Naive B cell (primary cell): ENCODE results near the gene BMF. TPM values are rescaled to one million over a fixed set of nuclear protein-coding genes. Genes with fewer than 3 reads are reported as not detected.
A peak's percentile ranks its signal among the peaks of the same experiment; 100 is the strongest.
"Not testable (repeated sequence)": the region's sequence is repeated elsewhere in the genome, so short reads cannot be mapped to it uniquely, and the experiment has no call there.

ENCODE experiments used
- ATAC-seq, 2 donors: fragments of 150-1000 bp; cut with Tn5 transposase; 2 replicates each; pipeline ENCODE4 v1.10.0; 2021; ENCODE audit warnings: low read depth in 2 of 2, mild to moderate bottlenecking in 2 of 2, moderate library complexity in 2 of 2
- DNase-seq: peaks from one replicate; pipeline ENCODE4 v3.0.0; 2022
- H3K27ac Mint-ChIP-seq, 6 donors: one replicate each; pipeline ENCODE4 v1.8.0; 2020 to 2022; ENCODE audit warnings: mild to moderate bottlenecking in 6 of 6, mixed read lengths in 6 of 6, moderate library complexity in 5 of 6, inconsistent platforms in 2 of 6
- H3K27me3 Mint-ChIP-seq, 3 donors: one replicate each; pipeline ENCODE4 v1.8.0; 2021 to 2022; ENCODE audit warnings: mixed read lengths in 3 of 3, mild to moderate bottlenecking in 1 of 3
- H3K36me3 Mint-ChIP-seq, 2 donors: one replicate each; pipeline ENCODE4 v1.8.0; 2020 to 2022; ENCODE audit warnings: mixed read lengths in 2 of 2, inconsistent platforms in 1 of 2, mild to moderate bottlenecking in 1 of 2
- H3K4me1 Mint-ChIP-seq, 3 donors: one replicate each; pipeline ENCODE4 v1.8.0; 2020 to 2022; ENCODE audit warnings: mixed read lengths in 3 of 3, inconsistent platforms in 1 of 3, mild to moderate bottlenecking in 1 of 3, moderate library complexity in 1 of 3
- H3K4me3 Mint-ChIP-seq, 8 donors: one replicate each; pipeline ENCODE4 v1.8.0; 2020 to 2022; ENCODE audit warnings: mild to moderate bottlenecking in 8 of 8, mixed read lengths in 8 of 8, moderate library complexity in 8 of 8, inconsistent platforms in 2 of 8
- H3K9me3 Mint-ChIP-seq, 7 donors: one replicate each; pipeline ENCODE4 v1.8.0; 2020 to 2022; ENCODE audit warnings: mixed read lengths in 7 of 7, mild to moderate bottlenecking in 5 of 7, inconsistent platforms in 2 of 7, moderate library complexity in 1 of 7
- polyA plus RNA-seq, 6 donors: library from polyadenylated mRNA; unstranded; fragments of 300-500 nt; fragmentation: Illumina TruSeq; gene quantifications; one replicate each; pipeline ENCODE4 v1.2.3, GENCODE V29; 2021; ENCODE audit warnings: low read depth in 6 of 6

The BMF gene
- polyA plus RNA-seq, 6 donors from 2014 or later = 0.66 to 7.7 (median 5.5) TPM

DNA sequence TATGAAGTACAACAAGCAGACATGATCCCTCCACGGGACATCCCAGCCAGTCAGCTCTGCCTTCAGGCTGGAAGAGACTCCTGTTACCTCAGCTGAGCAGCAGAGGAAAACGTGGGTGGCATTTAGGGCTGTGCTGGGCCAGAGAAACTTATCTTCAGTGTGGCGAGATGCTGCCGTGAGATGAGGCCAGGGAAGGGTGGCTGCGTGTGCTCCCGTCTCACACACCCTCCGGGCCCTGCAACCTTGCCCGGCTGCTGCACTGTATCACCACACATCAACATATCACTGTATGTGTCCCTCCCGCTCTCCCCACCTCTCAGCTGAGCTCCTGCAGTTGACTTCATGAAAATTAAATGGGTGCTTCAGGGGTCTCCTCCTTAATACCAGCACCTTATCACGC is 23.4 kb downstream of the BMF start:
- H3K4me1 Mint-ChIP-seq = peaks cover 34 to 75% (median 52%) of the 10 kb centered on the region in 3 donors
- DNase-seq (no peak), ATAC-seq (no peak)
- H3K36me3 Mint-ChIP-seq = peaks cover 0 to 6% of the 10 kb centered on the region in 2 donors
- H3K9me3 Mint-ChIP-seq = no peaks in the 10 kb centered on the region
- H3K27me3 Mint-ChIP-seq = no peaks in the 10 kb centered on the region
- no peak overlapping the region for H3K27ac Mint-ChIP-seq
- peak overlapping the region in 1 of 8 donors; percentile 37 for H3K4me3 Mint-ChIP-seq

DNA sequence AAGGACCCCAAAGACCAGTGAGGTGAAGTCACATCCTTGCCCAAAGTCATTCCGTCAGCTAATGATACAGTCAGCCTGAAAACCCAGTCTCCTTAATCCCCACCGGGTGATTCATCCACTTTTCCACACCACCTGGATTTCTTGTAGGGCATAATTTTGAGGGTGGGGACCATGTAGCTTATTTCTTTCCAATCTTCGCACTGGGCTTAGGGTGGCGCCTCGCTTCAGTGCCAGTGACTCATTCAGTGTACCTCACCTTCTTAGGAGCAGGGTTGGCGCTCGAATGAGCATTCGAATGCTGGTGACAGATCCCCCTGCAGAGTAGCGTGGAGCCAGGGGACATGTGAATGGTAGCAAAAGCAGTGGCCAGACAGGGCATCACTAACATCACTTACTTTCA is 24.0 kb downstream of the BMF start:
- H3K27ac Mint-ChIP-seq = no peak overlapping the region
- peaks cover 36 to 73% (median 56%) of the 10 kb centered on the region in 3 donors for H3K4me1 Mint-ChIP-seq
- peaks cover 0 to 5% of the 10 kb centered on the region in 2 donors for H3K36me3 Mint-ChIP-seq
- ATAC-seq (no peak), DNase-seq (no peak)
- no peaks in the 10 kb centered on the region for H3K27me3 Mint-ChIP-seq
- H3K9me3 Mint-ChIP-seq = no peaks in the 10 kb centered on the region
- peak overlapping the region in 1 of 8 donors; percentile 12 for H3K4me3 Mint-ChIP-seq

DNA sequence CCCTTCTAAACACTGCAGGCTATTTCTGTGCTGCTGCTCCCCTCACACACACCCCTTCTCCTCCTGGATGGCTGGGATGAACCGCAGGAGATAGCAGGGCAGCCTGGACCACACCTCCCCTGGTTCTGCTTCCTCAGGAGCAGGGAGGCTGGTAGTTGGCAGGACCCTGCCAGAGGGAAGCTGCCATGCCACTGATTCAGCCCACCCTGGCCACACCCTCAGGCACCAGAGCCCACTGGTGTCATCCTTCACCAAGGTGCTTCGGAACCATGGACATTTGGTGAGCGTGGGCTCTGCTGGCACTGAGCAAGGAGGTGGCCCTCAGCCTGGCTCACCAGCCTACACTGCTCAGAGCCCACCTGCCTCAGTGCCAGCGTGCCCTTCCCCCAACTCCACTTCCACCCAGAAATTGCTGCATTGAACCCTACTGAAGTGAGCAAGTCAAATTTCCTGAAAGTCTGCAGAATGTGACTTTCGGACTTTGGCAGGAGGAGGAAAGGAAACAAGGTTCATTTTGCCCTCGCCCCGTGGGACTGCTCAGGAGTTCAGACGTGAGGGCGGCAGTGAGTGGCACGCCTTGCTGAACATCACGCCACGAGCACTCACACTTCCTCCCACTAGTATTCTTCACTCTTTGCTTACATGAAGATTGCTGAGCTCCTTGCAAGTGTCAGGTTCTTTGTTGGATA is 26.3 kb downstream of the BMF start:
- no peaks in the 10 kb centered on the region for H3K36me3 Mint-ChIP-seq
- peaks cover 36 to 71% (median 58%) of the 10 kb centered on the region in 3 donors for H3K4me1 Mint-ChIP-seq
- H3K9me3 Mint-ChIP-seq = no peaks in the 10 kb centered on the region
- H3K4me3 Mint-ChIP-seq = peak overlapping the region; percentile 50 to 92 (median 90)
- DNase-seq (peak; percentile 74), ATAC-seq (peak; percentile 96 to 98)
- H3K27me3 Mint-ChIP-seq = no peaks in the 10 kb centered on the region
- H3K27ac Mint-ChIP-seq = peak overlapping the region; percentile 75 to 97 (median 96)

DNA sequence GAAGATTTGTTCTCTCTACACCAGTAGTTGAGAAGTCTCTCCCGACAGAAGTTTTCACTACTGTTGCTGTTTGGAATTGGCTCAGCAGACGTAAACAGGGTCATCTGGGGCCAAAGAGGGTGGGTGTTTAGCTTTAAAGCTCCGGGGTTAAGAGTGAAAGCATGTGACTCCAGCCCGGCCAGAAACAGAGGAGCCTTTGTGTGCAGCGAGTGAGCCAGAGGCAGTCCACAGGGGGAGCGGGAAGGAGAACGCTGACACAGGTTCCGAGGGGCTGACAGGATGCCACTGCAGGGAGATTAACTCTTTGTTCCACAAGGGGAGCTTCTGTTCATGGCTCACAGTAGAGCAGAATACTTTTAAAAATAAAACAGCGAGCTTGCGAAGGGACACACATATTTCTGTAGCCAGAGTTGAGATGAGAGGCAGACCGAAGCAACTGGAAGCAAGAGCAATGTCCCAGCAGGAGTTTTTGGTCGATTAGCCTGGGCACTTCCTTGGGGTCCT is 26.9 kb downstream of the BMF start:
- Mint-ChIP-seq H3K4me1 (peaks cover 36 to 66% (median 56%) of the 10 kb centered on the region in 3 donors), H3K36me3 (no peaks in the 10 kb centered on the region)

DNA sequence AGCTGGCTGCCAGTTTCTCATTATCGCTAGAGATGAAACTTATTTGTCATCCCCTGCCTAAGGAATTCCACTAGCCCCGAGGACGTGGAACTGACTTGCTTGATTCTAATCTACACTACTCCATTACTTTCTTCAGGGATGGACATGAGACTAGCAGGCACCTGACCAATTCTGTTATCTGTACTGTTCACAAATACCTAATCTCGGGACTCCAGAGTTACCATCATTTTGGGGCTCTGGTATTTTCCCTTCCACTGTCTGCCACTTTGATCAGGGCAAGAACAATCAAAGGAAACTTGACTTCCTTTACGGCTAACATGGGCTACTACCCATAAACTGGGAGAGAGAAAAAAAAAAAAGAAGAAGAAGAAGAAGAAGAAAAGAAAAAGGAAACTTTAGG is 27.8 kb downstream of the BMF start:
- H3K27me3 Mint-ChIP-seq = no peaks in the 10 kb centered on the region
- peak overlapping the region in 6 of 8 donors; percentile 6 to 91 (median 68) for H3K4me3 Mint-ChIP-seq
- peaks cover 34 to 64% (median 47%) of the 10 kb centered on the region in 3 donors for H3K4me1 Mint-ChIP-seq
- H3K9me3 Mint-ChIP-seq = no peaks in the 10 kb centered on the region
- no peaks in the 10 kb centered on the region for H3K36me3 Mint-ChIP-seq
- ATAC-seq = no peak
- DNase-seq = no peak
- H3K27ac Mint-ChIP-seq = peak overlapping the region in 5 of 6 donors; percentile 17 to 97 (median 75)

More for the DNA sequence above, 26.9 kb downstream of the BMF start:
- Mint-ChIP-seq H3K9me3 (no peaks in the 10 kb centered on the region), H3K27ac (peak overlapping the region; percentile 75 to 97 (median 91)), H3K4me3 (peak overlapping the region; percentile 50 to 92 (median 90)), H3K27me3 (no peaks in the 10 kb centered on the region)
- no peak for ATAC-seq
- no peak for DNase-seq

DNA sequence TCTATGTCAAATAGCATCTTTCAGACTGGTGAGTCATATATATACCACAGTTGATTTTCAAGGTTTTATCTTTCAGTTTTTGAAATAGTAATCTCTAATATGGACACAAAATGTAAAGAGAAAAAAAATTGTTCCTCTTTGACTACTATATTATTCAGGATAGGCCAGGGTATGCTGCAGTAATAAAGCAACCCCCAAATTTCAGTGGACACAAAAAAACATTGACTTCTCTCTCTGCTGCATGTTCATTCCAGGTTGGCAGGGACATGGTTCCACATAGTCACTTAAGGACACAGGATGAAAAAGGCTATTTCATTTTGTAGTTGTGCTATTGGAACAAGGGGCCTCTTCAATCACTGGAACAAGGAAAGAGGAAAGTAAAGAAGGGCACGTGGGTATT is 28.6 kb downstream of the BMF start:
- ATAC-seq (no peak), DNase-seq (no peak)
- peaks cover 38 to 64% (median 46%) of the 10 kb centered on the region in 3 donors for H3K4me1 Mint-ChIP-seq
- H3K27ac Mint-ChIP-seq = no peak overlapping the region
- no peaks in the 10 kb centered on the region for H3K36me3 Mint-ChIP-seq
- H3K27me3 Mint-ChIP-seq = no peaks in the 10 kb centered on the region
- no peaks in the 10 kb centered on the region for H3K9me3 Mint-ChIP-seq
- H3K4me3 Mint-ChIP-seq = no peak overlapping the region

DNA sequence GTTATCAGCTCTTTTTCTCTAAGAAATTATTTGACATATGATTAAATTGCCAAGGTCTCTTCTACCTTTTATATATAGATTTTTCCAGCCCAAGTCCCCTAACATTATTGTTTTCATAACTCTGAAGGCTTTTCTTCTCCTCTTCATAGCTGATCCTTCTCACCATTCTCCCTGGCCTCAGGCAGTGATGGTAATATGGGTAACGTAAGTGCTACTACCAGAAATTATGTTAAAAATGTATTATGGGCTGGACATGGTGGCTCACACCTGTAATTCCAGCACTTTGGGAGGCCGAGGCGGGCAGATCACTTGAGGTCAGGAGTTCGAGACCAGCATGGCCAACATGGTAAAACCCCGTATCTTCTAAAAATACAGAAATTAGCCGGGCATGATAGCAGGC is 29.2 kb downstream of the BMF start:
- Mint-ChIP-seq H3K4me3 (no peak overlapping the region), H3K27me3 (no peaks in the 10 kb centered on the region), H3K9me3 (no peaks in the 10 kb centered on the region), H3K4me1 (peaks cover 36 to 58% (median 41%) of the 10 kb centered on the region in 3 donors), H3K36me3 (no peaks in the 10 kb centered on the region), H3K27ac (peak overlapping the region in 2 of 6 donors; percentile 44 to 47)
- no peak for ATAC-seq
- no peak for DNase-seq

DNA sequence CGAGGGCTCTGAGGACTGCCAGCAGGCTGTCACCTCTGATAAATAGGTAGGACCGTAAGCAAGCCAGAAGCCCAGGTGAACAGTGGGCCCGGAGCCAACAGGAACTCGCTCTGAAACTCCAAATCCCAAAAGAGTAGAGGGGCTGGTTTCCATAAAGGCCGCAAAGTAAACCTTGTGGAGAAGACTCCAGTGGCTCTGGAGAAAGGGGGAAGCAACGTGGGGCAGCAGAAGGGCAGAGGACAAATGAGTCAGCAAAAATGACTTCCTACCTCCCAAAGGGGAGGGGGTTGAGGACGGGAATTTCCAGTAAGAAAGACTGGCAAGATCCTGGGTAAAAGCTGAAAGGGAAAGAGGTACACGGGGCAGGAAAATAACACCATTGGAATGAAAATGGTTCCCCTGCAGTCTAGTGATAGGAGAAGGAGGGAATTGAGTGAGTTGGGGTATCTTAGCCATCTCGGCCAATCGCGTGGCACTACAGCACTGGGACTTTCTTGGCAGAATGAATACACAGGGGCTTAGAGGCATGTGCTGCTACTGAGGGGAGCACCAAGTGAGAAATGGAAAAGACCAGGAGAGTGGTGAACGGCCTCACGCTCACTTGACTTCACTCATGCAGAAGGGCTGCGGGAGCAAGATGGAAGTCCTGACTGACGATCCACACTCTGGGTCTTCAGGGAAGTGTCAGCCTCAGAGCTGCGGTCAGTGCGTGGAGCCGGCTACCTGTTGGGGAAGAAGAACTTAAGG is 33.2 kb downstream of the BMF start:
- Mint-ChIP-seq H3K4me3 (no peak overlapping the region), H3K27ac (peak overlapping the region in 5 of 6 donors; percentile 20 to 75 (median 53)), H3K36me3 (no peaks in the 10 kb centered on the region), H3K4me1 (peaks cover 20 to 40% (median 30%) of the 10 kb centered on the region in 3 donors), H3K9me3 (no peaks in the 10 kb centered on the region), H3K27me3 (peaks cover 0 to 4% (median 0%) of the 10 kb centered on the region in 3 donors)
- ATAC-seq (no peak), DNase-seq (no peak)

DNA sequence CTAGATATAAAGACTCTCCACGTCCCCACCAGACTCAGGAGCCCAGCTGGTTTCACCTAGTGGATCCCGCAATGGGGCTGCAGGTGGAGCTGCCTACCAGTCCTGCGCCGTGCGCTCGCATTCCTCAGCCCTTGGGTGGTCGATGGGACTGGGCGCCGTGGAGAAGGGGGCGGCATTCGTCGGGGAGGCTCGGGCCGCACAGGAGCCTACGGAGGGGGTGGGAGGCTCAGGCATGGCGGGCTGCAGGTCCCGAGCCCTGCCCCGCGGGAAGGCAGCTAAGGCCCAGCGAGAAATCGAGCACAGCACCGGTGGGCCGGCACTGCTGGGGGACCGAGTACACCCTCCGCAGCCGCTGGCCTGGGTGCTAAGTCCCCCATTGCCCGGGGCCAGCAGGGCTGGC is 34.0 kb downstream of the BMF start:
- DNase-seq, H3K9me3 Mint-ChIP-seq, H3K27me3 Mint-ChIP-seq, H3K36me3 Mint-ChIP-seq, ATAC-seq, H3K4me3 Mint-ChIP-seq: not testable (repeated sequence)
- H3K4me1 Mint-ChIP-seq = peaks cover 18 to 43% (median 29%) of the 10 kb centered on the region in 3 donors
- peak overlapping the region in 1 of 6 donors; percentile 59 for H3K27ac Mint-ChIP-seq

DNA sequence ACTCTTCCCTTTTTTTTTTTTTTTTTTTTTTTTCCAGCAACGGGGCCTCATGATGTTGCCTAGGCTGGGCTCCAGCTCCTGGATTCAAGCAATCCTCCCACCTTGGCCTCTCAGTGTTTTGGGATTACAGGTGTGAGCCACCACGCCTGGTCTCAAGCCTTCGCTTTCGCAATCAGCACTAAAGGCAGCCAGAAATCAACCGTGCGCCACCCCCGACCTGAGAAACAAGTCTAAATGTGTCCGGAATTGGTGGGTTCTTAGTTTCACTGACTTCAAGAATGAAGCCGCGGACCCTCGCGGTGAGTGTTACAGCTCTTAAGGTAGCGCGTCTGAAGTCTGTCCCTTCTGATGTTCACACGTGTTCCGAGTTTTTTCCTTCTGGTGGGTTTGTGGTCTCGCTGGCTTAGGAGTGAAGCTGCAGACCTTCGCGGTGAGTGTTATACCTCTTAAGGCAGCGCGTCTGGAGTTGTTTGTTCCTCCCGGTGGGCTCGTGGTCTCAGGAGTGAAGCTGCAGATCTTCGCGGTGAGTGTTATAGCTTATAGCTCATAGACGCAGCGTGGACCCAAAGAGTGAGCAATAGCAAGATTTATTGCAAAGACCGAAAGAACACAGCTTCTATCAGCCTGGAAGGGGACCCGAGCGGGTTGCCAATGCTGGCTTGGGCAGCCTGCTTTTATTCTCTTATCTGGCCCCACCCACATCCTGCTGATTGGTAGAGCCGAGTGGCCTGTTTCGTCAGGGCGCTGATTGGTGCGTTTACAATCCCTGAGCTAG is 34.8 kb downstream of the BMF start:
- not testable (repeated sequence) for H3K36me3 Mint-ChIP-seq, DNase-seq, H3K27me3 Mint-ChIP-seq, ATAC-seq, H3K9me3 Mint-ChIP-seq
- H3K27ac Mint-ChIP-seq = peak overlapping the region in 4 of 6 donors; percentile 4 to 84 (median 60)
- peak overlapping the region; percentile 44 to 94 (median 76) for H3K4me3 Mint-ChIP-seq
- peaks cover 18 to 41% (median 30%) of the 10 kb centered on the region in 3 donors for H3K4me1 Mint-ChIP-seq

DNA sequence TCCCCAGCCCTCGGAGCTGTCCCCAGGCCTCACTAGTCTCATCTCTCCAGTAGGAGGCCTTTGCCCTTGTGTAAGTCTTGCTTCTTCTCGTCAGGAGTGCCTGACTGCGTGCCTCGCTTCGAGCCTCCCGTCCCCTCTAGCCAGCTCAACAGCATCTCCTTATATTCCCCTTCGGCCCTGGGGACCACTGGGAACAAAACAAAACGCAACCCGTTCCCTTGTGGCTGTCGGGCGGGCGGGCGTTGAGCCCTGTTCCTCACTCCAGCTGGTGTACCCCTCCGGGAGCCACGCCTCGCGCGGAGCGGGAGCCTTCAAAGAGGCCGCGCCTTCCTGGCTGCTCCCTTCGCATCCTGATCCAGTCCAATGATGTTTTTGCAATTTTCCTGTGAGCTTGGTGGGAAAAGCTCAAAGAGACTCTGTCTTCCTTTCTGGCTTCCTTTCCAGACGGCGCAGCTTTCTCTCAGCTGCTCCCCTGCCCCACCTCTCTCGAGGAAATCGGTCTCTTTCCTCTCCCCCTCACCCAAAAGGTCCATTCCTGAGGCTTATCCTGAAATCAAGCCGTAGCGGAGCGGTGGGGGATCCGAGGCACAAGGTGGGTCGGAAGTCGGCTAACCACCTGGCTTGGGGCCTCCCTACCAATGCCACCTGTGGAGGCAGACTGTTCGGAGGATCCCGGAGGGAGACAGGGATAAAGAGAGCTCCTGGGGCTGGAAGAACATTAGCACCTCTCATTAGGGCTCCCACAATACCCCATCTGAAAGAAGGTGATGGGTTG is 36.3 kb downstream of the BMF start:
- DNase-seq = no peak
- Mint-ChIP-seq H3K27ac (peak overlapping the region in 2 of 6 donors; percentile 29 to 81), H3K36me3 (no peaks in the 10 kb centered on the region)

DNA sequence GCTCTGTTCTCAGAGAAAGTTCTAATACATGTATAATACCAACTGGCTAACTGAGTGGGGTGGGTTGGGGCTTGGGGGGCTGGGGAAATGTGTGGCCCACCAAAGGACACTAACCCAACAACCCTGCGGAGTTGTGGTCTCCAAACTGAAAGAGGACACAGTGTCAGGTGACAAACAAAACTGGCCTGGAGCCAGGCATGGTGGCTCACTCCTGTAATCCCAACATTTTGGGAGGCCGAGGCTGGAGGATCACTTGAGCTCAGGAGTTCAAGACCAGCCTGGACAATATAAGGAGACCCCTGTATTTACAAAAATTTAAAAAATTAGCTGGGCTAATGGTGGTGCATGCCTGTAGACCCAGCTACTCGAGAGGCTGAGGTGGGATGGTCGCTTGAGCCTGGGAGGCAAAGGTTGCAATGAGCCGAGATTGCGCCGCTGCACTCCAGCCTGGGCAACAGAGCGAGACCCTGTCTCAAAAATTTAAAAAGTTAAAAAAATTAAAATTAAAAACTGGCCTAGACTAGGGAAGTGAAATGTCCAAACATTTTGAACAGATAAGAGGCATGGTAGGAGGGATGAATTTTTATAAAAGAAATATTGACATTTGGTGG is 38.0 kb downstream of the BMF start:
- H3K27me3 Mint-ChIP-seq = peaks cover 0 to 4% (median 0%) of the 10 kb centered on the region in 3 donors
- H3K4me1 Mint-ChIP-seq = peaks cover 16 to 37% (median 23%) of the 10 kb centered on the region in 3 donors
- ATAC-seq (no peak), DNase-seq (no peak)
- H3K36me3 Mint-ChIP-seq = no peaks in the 10 kb centered on the region
- no peaks in the 10 kb centered on the region for H3K9me3 Mint-ChIP-seq
- H3K27ac Mint-ChIP-seq = peak overlapping the region in 2 of 6 donors; percentile 42 to 66
- peak overlapping the region in 1 of 8 donors; percentile 30 for H3K4me3 Mint-ChIP-seq

More for the DNA sequence above, 36.3 kb downstream of the BMF start:
- peak overlapping the region in 5 of 8 donors; percentile 12 to 75 (median 56) for H3K4me3 Mint-ChIP-seq
- ATAC-seq = no peak
- peaks cover 18 to 38% (median 23%) of the 10 kb centered on the region in 3 donors for H3K4me1 Mint-ChIP-seq
- peaks cover 0 to 4% (median 0%) of the 10 kb centered on the region in 3 donors for H3K27me3 Mint-ChIP-seq
- no peaks in the 10 kb centered on the region for H3K9me3 Mint-ChIP-seq
